ENCODE data around the gene CD300LB.
"Not testable (repeated sequence)": the region's sequence is repeated elsewhere in the genome, so short reads cannot be mapped to it uniquely, and the experiment has no call there.

Gene CD300LB

GRCh38 chr17:74531231-74531761 lies at the start of gene CD300LB:
Gene CD300LB, minus strand, starts transcription at chr17:74531475. Its CDS starts 125 bp downstream, at chr17:74531350.
- DNase-seq = no peak

DNA sequence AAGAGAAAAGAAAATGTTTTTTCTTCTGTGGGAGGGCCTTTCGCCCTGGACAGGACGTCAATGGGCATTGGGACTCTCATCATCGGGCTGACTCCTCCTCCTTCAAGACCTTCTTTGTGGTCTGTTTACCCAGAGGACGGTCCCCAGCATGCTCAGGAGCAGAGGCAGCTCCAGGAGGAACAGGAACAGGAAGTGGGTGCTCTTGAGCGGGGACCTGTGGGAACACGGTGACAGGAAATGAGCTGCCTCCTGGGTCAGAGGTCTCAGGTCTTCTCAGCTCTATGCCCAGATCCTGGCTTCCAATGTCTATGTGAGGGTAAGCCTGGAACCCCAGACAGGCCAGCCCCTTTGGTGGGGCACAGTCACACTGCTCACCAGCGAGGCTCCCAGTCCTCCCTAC lies 48.6 kb upstream of the CD300LB start:
- no peak for DNase-seq

DNA sequence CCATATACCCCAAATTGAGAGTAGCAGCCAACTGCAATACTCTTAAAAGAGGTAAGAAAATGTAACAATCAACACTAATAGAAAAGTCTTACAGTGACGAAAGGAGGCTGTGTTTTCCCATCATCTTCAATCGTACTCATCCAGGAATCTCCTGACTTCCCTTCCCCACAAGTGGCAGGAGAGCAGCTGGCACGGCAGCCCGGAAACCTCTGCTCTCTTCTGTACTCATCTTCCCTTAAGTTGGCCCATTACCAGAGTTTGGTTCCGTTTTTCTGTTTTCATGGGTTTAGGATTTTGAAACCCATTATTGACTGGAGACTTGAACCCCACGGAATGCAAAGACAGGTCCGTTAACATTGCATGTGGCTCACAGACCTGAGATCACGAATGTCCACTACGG lies 47.7 kb upstream of the CD300LB start:
- no peak for DNase-seq

DNA sequence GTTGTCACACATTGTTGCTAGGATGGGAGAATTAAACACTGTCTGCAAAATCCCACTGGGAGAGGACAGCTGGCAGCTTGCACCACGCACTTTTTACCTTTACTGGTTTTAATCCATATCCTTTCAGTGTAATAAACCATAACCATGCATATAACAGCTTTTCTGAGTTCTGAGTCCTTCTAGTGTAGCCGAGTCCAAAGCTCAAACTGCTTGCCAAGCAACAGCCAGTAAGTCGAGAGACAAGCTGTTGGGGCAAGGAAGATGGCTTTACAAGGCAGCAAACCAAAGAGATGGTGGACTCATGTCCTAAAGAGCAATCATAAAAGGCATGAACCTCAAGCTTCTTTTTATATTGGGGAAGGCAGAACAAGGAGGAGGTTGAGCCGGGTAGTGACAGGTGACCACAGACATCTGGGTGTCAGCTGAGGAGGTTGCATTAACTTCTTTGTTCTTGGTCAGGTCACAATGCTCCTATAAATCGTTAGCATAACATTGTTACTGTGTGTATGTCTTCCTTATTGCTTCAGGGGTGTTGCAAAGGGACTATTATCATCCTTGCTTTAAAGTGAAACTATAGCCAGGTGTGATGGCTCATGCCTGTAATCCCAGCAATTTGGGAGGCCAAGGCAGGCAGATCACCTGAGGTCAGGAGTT lies 43.3 kb upstream of the CD300LB start:
- DNase-seq = no peak

GRCh38 chr17:74573635-74574034 lies 42.4 kb upstream of the CD300LB start:
- DNase-seq = not testable (repeated sequence)

GRCh38 chr17:74573169-74573568 lies 41.9 kb upstream of the CD300LB start:
- DNase-seq = no peak

DNA sequence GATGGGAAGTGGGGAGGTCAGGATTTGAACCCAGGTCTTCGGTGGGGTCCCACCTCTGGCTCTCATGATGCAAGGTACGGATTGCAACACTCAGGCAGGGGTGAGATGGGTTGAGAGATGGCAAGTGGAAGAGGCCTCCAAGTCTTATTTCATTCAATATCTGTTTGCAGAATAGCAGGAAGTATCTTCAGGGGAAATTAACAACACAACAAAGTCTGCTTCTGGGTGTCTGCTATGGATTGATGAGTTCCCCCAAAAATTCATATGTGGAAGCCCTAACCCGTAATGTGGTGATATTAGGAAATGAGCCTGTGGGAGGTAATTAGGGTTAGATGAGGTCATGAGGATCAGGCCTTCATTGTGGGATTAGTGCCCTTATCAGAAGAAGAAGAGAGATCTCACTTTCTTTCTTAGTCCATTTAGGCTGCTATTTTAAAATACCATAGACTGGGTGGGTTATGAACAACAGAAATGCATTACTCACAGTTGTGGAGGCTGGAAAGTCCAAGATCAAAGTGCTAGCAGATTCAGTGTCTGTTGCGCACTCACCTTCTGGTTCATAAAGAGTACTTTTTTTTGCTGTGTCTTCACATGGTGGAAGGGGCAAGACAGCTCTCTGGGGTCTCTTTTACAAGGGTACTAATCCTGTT lies 40.5 kb upstream of the CD300LB start:
- no peak for DNase-seq

- peak; percentile 63 to 74 for DNase-seq
Observed at GRCh38 chr17:74569020-74570003, 38.0 kb upstream of the CD300LB start.

GRCh38 chr17:74568106-74568873 lies 37.0 kb upstream of the CD300LB start:
- no peak for DNase-seq

DNA sequence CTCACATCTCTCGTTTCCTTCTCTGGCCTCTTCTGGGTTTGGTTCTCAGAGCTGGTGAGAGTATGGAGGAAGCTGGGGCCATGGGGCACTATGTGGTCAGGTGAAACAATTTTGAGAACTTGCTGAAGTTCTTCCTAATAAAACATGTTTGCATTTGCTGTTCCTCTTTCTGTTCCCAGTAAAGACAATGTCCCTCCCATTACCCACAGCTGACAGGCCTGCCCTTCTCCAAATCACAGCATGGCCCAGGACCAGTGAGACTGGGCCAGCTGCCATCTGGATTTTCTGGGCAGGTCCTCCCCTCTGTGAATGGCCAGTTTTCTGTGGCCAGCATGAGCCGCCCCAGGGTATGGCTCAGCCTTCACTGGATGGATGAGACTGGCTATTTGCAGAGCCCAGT lies 36.1 kb upstream of the CD300LB start, which contains the start of gene CD300H:
Gene CD300H, minus strand, starts transcription at position 113 of the 400 bp plus-strand sequence.
- no peak for DNase-seq

- DNase-seq = peak; percentile 34 to 40
Observed at GRCh38 chr17:74566132-74566753, 35.0 kb upstream of the CD300LB start.

DNA sequence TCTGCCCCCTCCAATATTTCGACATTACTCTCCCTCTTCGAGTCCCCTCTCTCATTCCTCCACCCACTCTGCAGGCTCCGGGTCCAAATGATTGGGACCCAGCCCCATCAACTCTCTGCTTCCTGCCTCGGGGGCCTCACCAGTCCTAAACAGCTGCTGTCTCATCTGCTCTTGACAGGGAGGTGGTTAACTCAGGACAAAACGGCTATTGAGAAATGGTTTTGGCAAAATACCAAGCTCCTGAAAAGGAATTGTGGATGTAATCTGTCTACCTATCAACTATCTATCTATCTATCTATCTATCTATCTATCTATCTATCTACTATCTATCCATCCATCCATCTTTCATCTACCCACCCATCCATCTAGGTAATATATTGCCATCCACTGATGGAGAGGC lies 33.9 kb upstream of the CD300LB start:
- DNase-seq = no peak

DNA sequence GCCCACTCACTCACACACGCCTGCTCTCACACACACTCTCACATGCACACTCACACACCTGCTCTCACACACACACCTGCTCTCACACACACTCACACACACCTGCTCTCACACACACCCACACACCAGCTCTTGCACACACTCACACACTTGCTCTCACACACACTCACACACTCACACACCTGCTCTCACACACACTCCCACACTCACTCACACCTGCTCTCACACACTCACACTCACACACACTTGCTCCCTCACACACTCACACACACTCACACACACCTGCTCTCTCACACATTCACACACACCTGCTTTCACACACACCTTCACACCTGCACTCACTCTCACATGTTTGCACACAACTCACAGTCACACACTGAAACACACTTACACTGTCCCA lies 32.1 kb upstream of the CD300LB start:
- DNase-seq = no peak

- DNase-seq = no peak
Observed at GRCh38 chr17:74561586-74561985, 30.3 kb upstream of the CD300LB start.

DNA sequence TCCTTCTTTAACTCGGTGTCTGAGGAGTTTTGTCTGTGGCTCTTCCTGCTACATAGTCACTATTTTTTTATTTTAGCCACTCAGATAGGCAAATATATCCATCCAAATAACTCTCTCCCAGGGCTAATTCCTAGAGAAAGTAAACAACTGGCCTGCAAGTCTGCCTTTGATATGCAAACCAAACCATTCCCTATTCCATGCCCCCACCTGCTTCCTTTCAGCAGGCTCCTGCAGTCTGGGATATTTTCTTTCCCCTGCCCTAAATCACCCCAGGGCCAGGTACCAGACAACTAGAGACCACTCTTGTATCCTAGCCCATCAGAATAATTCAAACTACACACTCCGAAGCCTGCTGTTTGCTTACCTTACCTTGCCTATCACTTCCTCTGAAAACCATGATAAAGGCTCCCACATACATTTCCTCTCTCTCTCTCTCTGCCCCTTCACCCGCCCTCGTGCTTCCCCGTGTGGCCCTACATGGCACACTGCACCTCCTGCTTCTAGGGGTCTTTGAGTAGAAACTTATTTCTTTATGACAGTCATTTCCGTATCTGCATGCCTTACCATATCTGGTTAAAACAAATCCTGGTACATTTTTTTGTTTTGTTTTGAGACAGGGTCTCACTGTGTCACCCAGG lies 27.7 kb upstream of the CD300LB start:
- DNase-seq = no peak

DNA sequence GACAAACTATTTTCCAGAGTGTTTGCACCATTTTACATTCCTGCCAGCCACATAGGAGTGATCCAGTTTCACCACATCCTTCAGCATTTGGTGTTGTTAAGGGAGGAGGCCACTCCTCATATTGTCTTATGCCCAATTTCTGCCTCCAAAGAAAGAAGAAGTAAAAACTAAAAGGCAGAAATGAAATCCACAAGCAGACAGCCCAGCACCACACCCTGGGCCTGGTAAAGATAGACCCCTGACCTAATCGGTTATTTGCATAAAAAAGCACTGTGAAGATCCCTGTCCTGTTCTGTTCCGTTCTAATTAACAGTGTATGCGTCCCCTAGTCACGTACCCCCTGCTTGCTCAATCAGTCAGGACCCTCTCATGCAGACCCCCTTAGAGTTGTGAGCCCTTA lies 27.1 kb upstream of the CD300LB start:
- DNase-seq = not testable (repeated sequence)

DNA sequence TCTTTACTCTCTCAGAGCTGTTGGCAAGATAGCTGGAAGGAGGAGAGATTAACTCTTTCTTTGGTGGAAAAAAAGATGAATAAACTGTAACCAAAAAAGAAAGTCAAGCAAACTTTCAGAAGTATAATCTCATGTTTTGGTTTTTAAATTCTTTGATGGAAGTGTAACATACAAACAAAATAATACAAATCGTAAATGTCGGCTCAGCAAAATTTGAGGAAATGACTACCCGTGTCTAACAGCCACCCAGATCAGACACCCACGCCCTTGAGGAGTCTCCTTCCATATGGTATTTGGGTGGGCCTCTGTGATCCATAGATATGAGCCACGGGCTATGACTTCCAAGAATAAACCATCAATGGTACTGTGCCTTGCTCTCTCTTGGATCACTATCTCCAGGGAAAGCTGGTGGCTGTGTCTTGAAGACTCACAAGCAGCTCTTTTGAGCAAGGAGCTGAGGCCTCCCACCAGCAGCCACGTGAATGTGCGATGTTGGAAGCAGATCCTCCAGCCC lies 24.2 kb upstream of the CD300LB start:
- no peak for DNase-seq

- DNase-seq = no peak
Observed at GRCh38 chr17:74554909-74555308, 23.6 kb upstream of the CD300LB start.

DNA sequence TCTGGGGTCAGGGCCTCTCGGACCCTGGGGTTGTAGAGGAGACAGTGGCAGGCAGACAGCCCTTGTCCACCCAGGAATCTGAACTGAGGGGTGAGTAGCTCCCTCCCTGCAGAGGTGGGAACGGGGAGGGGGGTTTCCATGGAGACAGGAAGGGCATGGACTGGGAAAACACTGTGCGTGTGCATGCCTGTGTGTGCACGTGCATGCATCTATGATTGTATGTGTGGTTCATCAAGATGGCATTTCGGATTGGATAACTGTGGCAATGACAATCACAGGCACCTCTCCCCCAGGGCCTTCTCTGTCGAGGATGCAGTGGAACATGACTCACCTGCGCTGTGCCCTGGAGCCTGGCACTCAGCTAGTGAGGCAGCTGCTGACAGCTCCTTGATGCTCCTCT lies 20.8 kb upstream of the CD300LB start:
- DNase-seq = no peak

DNA sequence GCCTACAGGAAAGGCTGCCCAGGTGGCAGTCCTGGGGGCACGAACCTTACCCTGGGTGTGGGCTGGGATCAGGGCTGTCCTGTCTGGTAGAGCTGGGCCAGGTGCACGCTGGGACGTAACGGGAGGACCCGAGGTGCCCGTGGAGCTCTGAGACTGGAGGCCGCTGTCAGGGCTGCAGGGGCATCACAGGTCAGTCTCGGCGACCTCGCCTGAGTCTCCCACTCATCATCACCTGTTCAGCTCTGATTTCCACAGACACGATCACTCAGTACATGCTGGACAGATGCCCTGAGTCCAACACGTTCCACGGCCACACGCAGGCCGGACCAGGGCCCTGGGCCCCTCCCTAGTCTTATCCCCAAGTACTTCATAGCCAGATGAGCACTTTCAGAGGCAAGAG lies 19.3 kb upstream of the CD300LB start:
- DNase-seq = no peak

- DNase-seq = no peak
Observed at GRCh38 chr17:74549343-74549742, 18.1 kb upstream of the CD300LB start.
